GM18511 (cell line): ENCODE results near the gene COL9A3.
A peak's percentile ranks its signal among the peaks of the same experiment; 100 is the strongest.
"Not testable (repeated sequence)": the region's sequence is repeated elsewhere in the genome, so short reads cannot be mapped to it uniquely, and the experiment has no call there.

Source experiments
- ATAC-seq: cut with Tn5 transposase; IDR thresholded peaks from one replicate; pipeline ENCODE4 v1.9.1; 2021; ENCODE audit warnings: mild to moderate bottlenecking, moderate library complexity; ENCODE audit not compliant: unreplicated experiment

Gene COL9A3

GRCh38 chr20:62852841-62853240, 36.0 kb downstream of the COL9A3 start:
- ATAC-seq: no peak

GRCh38 chr20:62853304-62853703, 36.5 kb downstream of the COL9A3 start:
- not testable (repeated sequence) for ATAC-seq

- no peak for ATAC-seq
Observed at GRCh38 chr20:62854121-62854520, 37.3 kb downstream of the COL9A3 start.

- ATAC-seq: no peak
Observed at GRCh38 chr20:62855120-62855519, 38.3 kb downstream of the COL9A3 start.

GRCh38 chr20:62856931-62857619, 40.2 kb downstream of the COL9A3 start:
- ATAC-seq: no peak

GRCh38 chr20:62858058-62858830, 41.4 kb downstream of the COL9A3 start:
- ATAC-seq: no peak

GRCh38 chr20:62859721-62860120, 42.9 kb downstream of the COL9A3 start:
- ATAC-seq: no peak

GRCh38 chr20:62860391-62860923, 43.6 kb downstream of the COL9A3 start:
- ATAC-seq: peak; percentile 13

- ATAC-seq: peak; percentile 47
Observed at GRCh38 chr20:62860924-62861691, 44.3 kb downstream of the COL9A3 start.

GRCh38 chr20:62861726-62862336, 45.0 kb downstream of the COL9A3 start, which contains the start of gene TCFL5:
TSS of gene TCFL5 (minus strand) at chr20:62861822. CDS start at chr20:62861670, 152 bp downstream.
- ATAC-seq: peak; percentile 71

GRCh38 chr20:62864207-62864606, 47.4 kb downstream of the COL9A3 start:
- no peak for ATAC-seq

GRCh38 chr20:62872184-62872847, 55.5 kb downstream of the COL9A3 start:
- ATAC-seq: no peak

- ATAC-seq: no peak
Observed at GRCh38 chr20:62872862-62873261, 56.0 kb downstream of the COL9A3 start.

- no peak for ATAC-seq
Observed at GRCh38 chr20:62873280-62873679, 56.4 kb downstream of the COL9A3 start.

- ATAC-seq: not testable (repeated sequence)
Observed at GRCh38 chr20:62873681-62874031, 56.8 kb downstream of the COL9A3 start.

GRCh38 chr20:62874964-62875344, 58.1 kb downstream of the COL9A3 start:
- ATAC-seq: no peak

- ATAC-seq: no peak
Observed at GRCh38 chr20:62875419-62876361, 58.8 kb downstream of the COL9A3 start.

GRCh38 chr20:62876501-62876901, 59.7 kb downstream of the COL9A3 start:
- no peak for ATAC-seq
